ENCODE data around the gene PCBP2.

Gene PCBP2

GRCh38 chr12:53513712-53514410, 62.0 kb downstream of the PCBP2 start:
- TF ChIP-seq FOXP2 (optimal IDR thresholded peaks at IDR 0.05; ENCODE audit: borderline replicate concordance, extremely low read depth, extremely low read length, insufficient read depth): no peak
- TF ChIP-seq TAF1 (IDR thresholded peaks at IDR 0.05; ENCODE audit: borderline replicate concordance, insufficient read depth, low read length): no peak
- TF ChIP-seq SIN3A (IDR thresholded peaks at IDR 0.05; ENCODE audit: borderline replicate concordance, insufficient read depth, low read length): no peak
- TF ChIP-seq REST (IDR thresholded peaks at IDR 0.05; ENCODE audit: insufficient read depth in 1 of 2, low read depth in 2 of 2, low read length in 2 of 2): no peak
- TF ChIP-seq POLR2AphosphoS5 (IDR thresholded peaks at IDR 0.05; ENCODE audit: low read depth, low read length): no peak

GRCh38 chr12:53514628-53515290, 62.9 kb downstream of the PCBP2 start:
- no peak for TF ChIP-seq TAF1 (IDR thresholded peaks at IDR 0.05; ENCODE audit: borderline replicate concordance, insufficient read depth, low read length)

DNA sequence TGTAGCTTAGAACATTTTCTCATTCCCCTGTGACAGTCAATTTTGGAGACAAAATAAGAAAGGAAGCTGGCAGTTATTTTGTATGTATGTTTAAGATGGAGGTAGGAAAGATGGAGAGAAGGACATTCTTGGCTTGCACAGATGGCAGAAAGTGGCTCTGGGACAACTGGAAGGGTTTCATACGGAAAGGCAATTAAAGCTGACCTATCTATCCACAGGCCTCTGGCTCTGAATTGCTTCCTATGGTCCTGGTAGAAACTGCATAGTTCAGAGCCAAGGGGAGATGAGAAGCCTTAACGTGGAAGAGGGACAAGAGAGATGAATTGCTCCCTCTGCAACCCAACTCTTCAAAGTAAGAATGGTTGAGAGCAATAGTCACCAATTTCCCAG, 63.4 kb downstream of the PCBP2 start:
- no peak for TF ChIP-seq FOXP2 (optimal IDR thresholded peaks at IDR 0.05; ENCODE audit: borderline replicate concordance, extremely low read depth, extremely low read length, insufficient read depth)
- TF ChIP-seq SIN3A (IDR thresholded peaks at IDR 0.05; ENCODE audit: borderline replicate concordance, insufficient read depth, low read length): no peak
- no peak for TF ChIP-seq REST (IDR thresholded peaks at IDR 0.05; ENCODE audit: insufficient read depth in 1 of 2, low read depth in 2 of 2, low read length in 2 of 2)
- TF ChIP-seq POLR2AphosphoS5 (IDR thresholded peaks at IDR 0.05; ENCODE audit: low read depth, low read length): no peak
- TF ChIP-seq TAF1 (IDR thresholded peaks at IDR 0.05; ENCODE audit: borderline replicate concordance, insufficient read depth, low read length): no peak

DNA sequence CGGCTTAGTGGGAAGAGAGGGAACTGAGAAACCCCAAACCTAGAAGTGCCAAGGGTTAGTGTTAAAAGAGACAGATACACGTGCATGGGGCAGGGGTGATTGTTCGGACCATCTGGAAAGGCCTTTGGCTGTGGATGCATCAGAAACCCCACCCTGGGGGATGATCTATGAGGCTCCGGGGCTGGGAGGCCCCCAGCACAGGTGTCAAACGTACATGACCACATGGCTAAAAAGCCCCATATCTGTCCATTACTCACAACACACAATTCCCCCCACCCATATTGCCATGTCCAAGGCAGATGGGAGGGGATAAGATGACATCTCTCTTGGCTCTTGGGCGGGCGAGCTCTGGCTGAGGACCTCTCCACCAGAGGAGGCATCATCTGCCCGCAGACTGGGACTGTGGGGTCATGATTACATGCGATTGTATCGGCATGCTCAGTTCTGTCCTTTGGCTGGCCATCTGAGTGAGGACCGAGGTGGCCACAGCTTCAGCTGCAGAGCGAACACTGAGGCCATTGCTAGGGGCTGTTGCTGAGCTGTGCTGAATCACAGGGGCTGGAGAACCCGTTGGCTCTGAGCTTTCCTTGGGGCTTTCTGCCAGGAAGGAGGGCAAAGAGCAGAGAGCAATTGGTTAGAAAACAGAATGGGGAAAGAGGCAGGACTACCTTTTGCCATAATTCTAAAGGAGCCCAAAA, 65.0 kb downstream of the PCBP2 start:
- no peak for TF ChIP-seq REST (IDR thresholded peaks at IDR 0.05; ENCODE audit: insufficient read depth in 1 of 2, low read depth in 2 of 2, low read length in 2 of 2)

GRCh38 chr12:53518381-53518780, 66.5 kb downstream of the PCBP2 start:
- no peak for TF ChIP-seq FOXP2 (optimal IDR thresholded peaks at IDR 0.05; ENCODE audit: borderline replicate concordance, extremely low read depth, extremely low read length, insufficient read depth)
- TF ChIP-seq REST (IDR thresholded peaks at IDR 0.05; ENCODE audit: insufficient read depth in 1 of 2, low read depth in 2 of 2, low read length in 2 of 2): no peak
- no peak for TF ChIP-seq SIN3A (IDR thresholded peaks at IDR 0.05; ENCODE audit: borderline replicate concordance, insufficient read depth, low read length)
- no peak for TF ChIP-seq TAF1 (IDR thresholded peaks at IDR 0.05; ENCODE audit: borderline replicate concordance, insufficient read depth, low read length)
- TF ChIP-seq POLR2AphosphoS5 (IDR thresholded peaks at IDR 0.05; ENCODE audit: low read depth, low read length): no peak
